Glomerular visceral epithelial cell (primary cell): ENCODE measurements around the gene ABCA10.
"Not testable (repeated sequence)": the region's sequence is repeated elsewhere in the genome, so short reads cannot be mapped to it uniquely, and the experiment has no call there.

ENCODE experiments used
- DNase-seq: peaks from one replicate; pipeline ENCODE4 v3.0.0-alpha.2; 2016; ENCODE audit errors: extremely low spot score

Gene ABCA10

DNA sequence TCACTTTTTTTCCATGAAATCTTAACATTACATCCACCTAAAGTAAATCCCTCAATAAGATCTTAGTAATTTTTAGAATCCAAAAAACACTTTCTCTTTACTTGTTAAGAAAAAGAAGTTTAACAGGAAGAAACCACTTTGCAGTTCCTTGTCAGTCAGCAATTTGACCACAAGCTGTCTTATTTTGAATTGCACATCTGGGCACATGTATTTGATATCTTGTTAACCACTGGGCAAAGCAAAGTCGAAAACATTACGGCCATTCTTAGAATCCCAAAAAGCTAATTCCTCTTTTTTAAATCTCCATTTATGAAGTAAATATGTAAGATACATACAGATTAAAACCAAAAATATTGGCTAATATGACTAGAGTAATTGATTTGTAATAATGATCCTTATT lies 1.1 kb downstream of the ABCA10 start:
- no peak for DNase-seq

- DNase-seq = no peak
These were observed 4.8 kb downstream of the ABCA10 start for GRCh38 chr17:69223809-69224208.

DNA sequence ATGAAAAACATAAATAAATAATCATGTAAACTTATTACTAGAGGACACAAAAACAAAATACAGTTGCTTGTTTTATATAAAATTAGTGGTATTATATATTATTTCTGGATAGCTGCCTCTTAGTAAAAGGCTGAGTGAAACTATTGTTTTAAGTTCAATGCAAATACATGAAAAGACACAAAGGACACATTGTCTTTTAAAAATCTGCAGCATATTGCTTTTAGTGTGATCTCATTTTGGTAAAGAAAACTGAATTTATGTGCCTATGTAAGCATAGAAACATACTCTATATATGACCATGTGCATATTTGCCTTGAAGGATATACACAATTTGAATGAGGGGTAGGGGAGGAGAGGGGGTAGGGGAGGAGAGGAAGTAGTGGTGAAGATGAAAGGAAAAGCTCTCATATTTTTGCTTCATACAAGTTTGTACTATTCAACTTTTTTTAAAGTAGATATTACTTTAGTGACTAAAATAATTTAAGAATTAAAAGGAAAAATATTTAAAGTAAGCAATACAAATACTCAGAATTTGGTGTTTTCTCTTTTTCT lies 5.8 kb downstream of the ABCA10 start:
- no peak for DNase-seq

- no peak for DNase-seq
These were observed 8.5 kb downstream of the ABCA10 start for GRCh38 chr17:69220098-69220497.

DNA sequence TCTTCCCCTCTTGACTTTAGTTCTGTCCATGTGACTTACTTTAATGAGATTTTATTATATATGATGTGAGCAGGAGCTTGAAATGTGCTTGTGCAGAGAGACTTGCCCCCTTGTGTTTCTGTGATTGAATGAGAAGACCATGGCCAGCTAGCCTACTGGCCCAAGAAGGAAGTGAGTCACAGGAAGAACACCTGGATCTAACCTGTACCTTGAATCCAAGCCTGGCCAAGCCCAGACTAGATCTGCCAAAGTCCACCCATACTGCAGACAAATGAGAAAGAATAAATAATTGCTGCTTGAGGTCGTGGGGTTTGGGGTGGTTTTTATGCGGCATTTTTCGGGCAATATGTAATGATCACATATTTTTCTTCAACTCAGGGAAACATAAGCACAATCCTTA lies 9.6 kb downstream of the ABCA10 start:
- no peak for DNase-seq

- DNase-seq = no peak
These were observed 15.4 kb downstream of the ABCA10 start for GRCh38 chr17:69213059-69213813.

DNA sequence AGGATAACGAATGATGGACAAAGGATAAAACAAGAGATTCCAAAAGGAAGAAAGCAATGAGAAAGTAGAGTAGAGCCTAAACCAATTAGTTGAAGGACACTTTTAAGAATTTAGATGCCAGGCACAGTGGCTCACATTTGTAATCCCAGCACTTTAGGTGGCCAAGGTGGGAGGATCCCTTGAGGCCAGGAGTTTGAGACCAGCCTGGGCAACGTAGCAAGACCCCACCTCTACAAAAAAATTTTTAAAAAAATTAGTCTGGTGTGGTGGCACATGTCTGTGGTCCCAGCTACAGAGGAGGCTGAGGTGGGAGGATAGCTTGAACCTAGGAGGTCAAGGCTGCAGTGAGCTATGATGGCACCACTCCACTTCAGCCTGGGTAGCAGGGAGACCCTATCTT lies 20.0 kb downstream of the ABCA10 start:
- DNase-seq = no peak

- DNase-seq = no peak
These were observed 21.5 kb downstream of the ABCA10 start for GRCh38 chr17:69207151-69207550.

- DNase-seq = no peak
These were observed 30.4 kb downstream of the ABCA10 start for GRCh38 chr17:69198238-69198637.

GRCh38 chr17:69196105-69196653 lies 32.4 kb downstream of the ABCA10 start:
- DNase-seq = not testable (repeated sequence)

GRCh38 chr17:69192754-69193153 lies 35.9 kb downstream of the ABCA10 start:
- no peak for DNase-seq

- DNase-seq = no peak
These were observed 39.8 kb downstream of the ABCA10 start for GRCh38 chr17:69188796-69189195.

DNA sequence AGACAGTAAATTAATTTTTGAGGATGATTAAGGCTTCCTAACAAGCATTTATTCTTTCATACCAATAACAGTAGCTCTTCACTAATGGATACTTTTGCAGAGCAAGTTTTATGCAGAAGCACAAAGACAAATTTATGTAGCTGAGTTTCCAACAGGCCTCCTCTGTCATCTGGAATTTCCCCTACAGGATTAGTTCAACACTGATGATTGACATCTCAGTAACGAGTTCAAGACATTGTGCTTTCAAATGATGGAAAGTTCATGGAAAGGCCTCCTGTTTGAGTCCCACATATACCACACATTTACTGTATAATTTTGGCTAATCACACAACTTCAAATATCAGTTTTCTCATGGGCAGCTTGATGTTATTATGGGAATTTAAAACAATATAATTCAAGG lies 40.6 kb downstream of the ABCA10 start:
- no peak for DNase-seq

- DNase-seq = no peak
These were observed 41.3 kb downstream of the ABCA10 start for GRCh38 chr17:69187294-69187693.

GRCh38 chr17:69179227-69179952 lies 49.2 kb downstream of the ABCA10 start:
- DNase-seq = peak; percentile 47

GRCh38 chr17:69176457-69176795 lies 52.2 kb downstream of the ABCA10 start:
- no peak for DNase-seq

DNA sequence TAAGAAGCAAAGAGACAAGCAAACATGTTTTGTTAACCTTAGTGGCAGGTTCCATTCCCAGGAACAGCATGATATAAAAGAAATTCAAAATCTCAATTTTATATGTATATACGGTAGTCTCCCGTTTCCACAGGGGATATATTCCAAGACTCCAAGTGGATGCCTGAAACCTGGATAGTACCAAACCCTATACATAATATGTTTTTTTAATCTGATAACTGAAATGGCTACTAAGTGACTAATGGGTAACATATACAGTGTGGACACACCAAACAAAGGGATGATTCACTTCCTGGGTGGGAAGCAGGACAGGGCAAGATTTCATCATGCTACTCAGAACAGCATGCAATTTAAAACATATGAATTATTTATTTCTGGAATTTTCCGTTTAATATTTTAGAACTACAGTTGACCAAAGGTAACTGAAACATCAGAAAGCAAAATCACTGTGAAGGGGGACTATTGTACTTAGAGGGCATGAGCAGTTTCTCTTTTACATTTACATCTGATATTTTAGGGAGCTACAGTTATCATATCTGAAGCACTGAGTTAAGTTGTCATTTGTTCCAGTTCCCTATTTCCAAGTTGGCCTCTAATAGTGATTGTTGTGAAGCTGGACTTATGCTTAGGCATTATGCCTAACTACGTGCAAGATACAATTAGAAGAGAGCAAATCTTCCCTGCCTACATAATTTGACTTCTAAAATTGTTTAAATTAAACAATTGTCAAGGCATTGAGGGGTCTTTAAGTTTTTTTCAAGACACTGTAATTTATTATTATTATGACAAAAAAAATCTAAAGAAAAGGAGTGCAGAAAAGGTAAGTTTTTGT lies 52.8 kb downstream of the ABCA10 start:
- peak; percentile 68 for DNase-seq

DNA sequence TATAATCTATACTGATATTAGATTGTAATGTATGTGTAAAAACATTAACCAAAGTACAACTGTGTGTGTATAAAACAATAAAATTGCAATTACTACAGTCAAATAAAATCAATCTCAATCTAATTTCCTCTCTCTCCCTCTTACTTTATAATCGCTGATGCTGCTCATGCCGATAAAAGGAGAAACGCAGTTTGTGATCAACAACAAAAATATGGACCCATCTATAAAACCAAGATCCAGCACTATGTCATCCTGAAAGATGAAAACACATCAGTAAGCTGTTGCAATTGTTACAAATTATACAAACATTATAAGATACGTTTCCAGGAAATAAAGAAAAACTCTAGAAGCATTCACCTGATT lies 53.4 kb downstream of the ABCA10 start:
- DNase-seq = no peak

GRCh38 chr17:69173118-69173517 lies 55.5 kb downstream of the ABCA10 start:
- no peak for DNase-seq

DNA sequence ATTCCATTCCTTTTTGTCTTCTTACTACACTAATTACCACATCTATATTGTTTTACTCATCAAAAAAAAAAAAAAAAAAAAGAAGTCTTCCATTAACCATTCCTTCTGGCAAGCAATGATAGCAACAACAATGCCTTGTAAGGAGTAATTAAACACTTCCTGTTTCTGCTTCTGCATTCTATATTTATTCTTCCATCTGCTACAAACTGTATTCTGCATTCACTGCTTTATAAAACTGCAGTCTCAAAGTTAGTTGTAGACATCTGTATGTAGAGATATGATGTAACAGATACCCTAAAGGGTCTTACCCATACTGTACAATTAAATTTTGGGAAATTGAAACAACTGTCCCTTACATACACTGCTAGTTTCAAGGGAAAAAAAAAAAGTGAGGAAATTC lies 58.2 kb downstream of the ABCA10 start:
- no peak for DNase-seq

DNA sequence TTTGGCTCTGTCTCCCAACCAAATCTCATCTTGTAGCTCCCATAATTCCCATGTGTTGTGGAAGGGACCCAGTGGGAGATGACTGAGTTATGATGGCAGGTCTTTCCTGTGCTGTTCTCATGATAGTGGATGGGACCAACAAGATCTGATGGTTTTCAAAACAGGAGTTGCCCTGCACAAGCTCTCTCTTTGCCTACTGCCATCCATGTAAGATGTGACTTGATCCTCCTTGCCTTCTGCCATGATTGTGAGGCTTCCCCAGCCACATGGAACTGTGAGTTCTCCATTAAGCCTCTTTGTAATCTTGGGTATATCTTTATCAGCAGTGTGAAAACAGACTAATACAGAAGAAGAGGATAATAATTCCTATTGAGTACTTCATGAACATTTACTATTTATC lies 60.0 kb downstream of the ABCA10 start:
- not testable (repeated sequence) for DNase-seq

GRCh38 chr17:69166957-69167356 lies 61.7 kb downstream of the ABCA10 start:
- DNase-seq = no peak
